SJSA1 (cell line): ENCODE measurements around the gene SH3TC1. TPM values are rescaled to one million over a fixed set of nuclear protein-coding genes. Genes with fewer than 3 reads are reported as not detected.

Source experiments
- DNase-seq, 2 experiments: peaks; one replicate each; pipeline ENCODE4 v3.0.0-alpha.2; 2015 to 2020; ENCODE audit warnings: low spot score in 2 of 2, low read depth in 1 of 2
- H3K27ac ChIP-seq: fragments of 250-450 bp; sonication (Bioruptor Pico); 2 replicates; pipeline ENCODE4 v1.5.1; 2020; ENCODE audit warnings: mild to moderate bottlenecking, moderate library complexity
- H3K27me3 ChIP-seq: fragments of 250-450 bp; sonication (Bioruptor Pico); replicated peaks from 2 replicates; pipeline ENCODE4 v1.5.1; 2020; ENCODE audit warnings: mild to moderate bottlenecking, moderate library complexity
- H3K36me3 ChIP-seq: fragments of 250-450 bp; sonication (Bioruptor Pico); 2 replicates; pipeline ENCODE4 v1.5.1; 2020; ENCODE audit warnings: mild to moderate bottlenecking
- H3K4me1 ChIP-seq: fragments of 250-450 bp; sonication (Bioruptor Pico); replicated peaks from 2 replicates; pipeline ENCODE4 v1.6.1; 2021; ENCODE audit warnings: mild to moderate bottlenecking
- H3K4me3 ChIP-seq: fragments of 250-450 bp; sonication (Bioruptor Pico); 2 replicates; pipeline ENCODE4 v1.5.1; 2020; ENCODE audit warnings: mild to moderate bottlenecking
- H3K9me3 ChIP-seq: fragments of 250-450 bp; sonication (Bioruptor Pico); replicated peaks from 2 replicates; pipeline ENCODE4 v1.5.1; 2020; ENCODE audit warnings: mild to moderate bottlenecking
- total RNA-seq: library from RNA; depleted of rRNA; stranded (reverse); fragments of >200 nt; shearing (Covaris generic); gene quantifications from 2 replicates; pipeline ENCODE4 v1.2.3, GENCODE V29; 2014

SH3TC1 gene
- total RNA-seq, 1 experiment from 2014 or later, result 1.4 TPM

- H3K36me3 ChIP-seq, result no peaks in the 10 kb centered on the region
- H3K27me3 ChIP-seq, result no peaks in the 10 kb centered on the region
- peaks cover 15% of the 10 kb centered on the region for H3K4me1 ChIP-seq
- no peak overlapping the region for H3K27ac ChIP-seq
- peak in 1 of 2 experiments; percentile 44 for DNase-seq
- no peaks in the 10 kb centered on the region for H3K9me3 ChIP-seq
- no peak overlapping the region for H3K4me3 ChIP-seq
Measured at GRCh38 chr4:8192748-8193738, 6.0 kb upstream of the SH3TC1 start.

- Histone ChIP-seq H3K4me1 (peaks cover 26% of the 10 kb centered on the region), H3K9me3 (no peaks in the 10 kb centered on the region), H3K4me3 (no peak overlapping the region), H3K36me3 (no peaks in the 10 kb centered on the region), H3K27me3 (no peaks in the 10 kb centered on the region), H3K27ac (no peak overlapping the region)
- DNase-seq, result no peak
Measured at GRCh38 chr4:8194306-8195242, 4.5 kb upstream of the SH3TC1 start.

GRCh38 chr4:8195431-8195830, 3.7 kb upstream of the SH3TC1 start:
- no peak for DNase-seq
- Histone ChIP-seq H3K4me1 (peaks cover 30% of the 10 kb centered on the region), H3K27ac (no peak overlapping the region), H3K9me3 (no peaks in the 10 kb centered on the region), H3K27me3 (no peaks in the 10 kb centered on the region), H3K36me3 (no peaks in the 10 kb centered on the region), H3K4me3 (no peak overlapping the region)

GRCh38 chr4:8195841-8196458, 3.1 kb upstream of the SH3TC1 start:
- Histone ChIP-seq H3K36me3 (no peaks in the 10 kb centered on the region), H3K27me3 (no peaks in the 10 kb centered on the region), H3K4me3 (no peak overlapping the region), H3K4me1 (peaks cover 26% of the 10 kb centered on the region), H3K27ac (no peak overlapping the region), H3K9me3 (no peaks in the 10 kb centered on the region)
- no peak for DNase-seq

- Histone ChIP-seq H3K4me3 (no peak overlapping the region), H3K27ac (no peak overlapping the region), H3K4me1 (peaks cover 18% of the 10 kb centered on the region), H3K9me3 (no peaks in the 10 kb centered on the region), H3K27me3 (no peaks in the 10 kb centered on the region), H3K36me3 (no peaks in the 10 kb centered on the region)
- no peak for DNase-seq
Measured at GRCh38 chr4:8197521-8197920, 1.6 kb upstream of the SH3TC1 start.

- Histone ChIP-seq H3K27ac (no peak overlapping the region), H3K4me1 (peaks cover 18% of the 10 kb centered on the region), H3K36me3 (no peaks in the 10 kb centered on the region), H3K9me3 (no peaks in the 10 kb centered on the region), H3K4me3 (no peak overlapping the region), H3K27me3 (no peaks in the 10 kb centered on the region)
- no peak for DNase-seq
Measured at GRCh38 chr4:8198206-8198905, 734 bp upstream of the SH3TC1 start.

GRCh38 chr4:8199594-8200301, 658 bp downstream of the SH3TC1 start:
- Histone ChIP-seq H3K27ac (no peak overlapping the region), H3K36me3 (no peaks in the 10 kb centered on the region), H3K4me1 (peaks cover 18% of the 10 kb centered on the region), H3K9me3 (no peaks in the 10 kb centered on the region), H3K27me3 (no peaks in the 10 kb centered on the region), H3K4me3 (peak overlapping the region; percentile 31)
- no peak for DNase-seq

GRCh38 chr4:8200302-8200975, 1.3 kb downstream of the SH3TC1 start:
- no peak overlapping the region for H3K4me3 ChIP-seq
- no peaks in the 10 kb centered on the region for H3K9me3 ChIP-seq

GRCh38 chr4:8201321-8201781, 2.3 kb downstream of the SH3TC1 start:
- H3K9me3 ChIP-seq, result no peaks in the 10 kb centered on the region
- no peaks in the 10 kb centered on the region for H3K27me3 ChIP-seq
- no peak overlapping the region for H3K4me3 ChIP-seq
- no peak overlapping the region for H3K27ac ChIP-seq
- no peaks in the 10 kb centered on the region for H3K36me3 ChIP-seq
- no peak for DNase-seq
- peaks cover 18% of the 10 kb centered on the region for H3K4me1 ChIP-seq

More at GRCh38 chr4:8200302-8200975, 1.3 kb downstream of the SH3TC1 start:
- DNase-seq, result no peak
- Histone ChIP-seq H3K4me1 (peaks cover 18% of the 10 kb centered on the region), H3K27me3 (no peaks in the 10 kb centered on the region), H3K27ac (no peak overlapping the region), H3K36me3 (no peaks in the 10 kb centered on the region)

GRCh38 chr4:8202108-8203051, 3.3 kb downstream of the SH3TC1 start:
- no peaks in the 10 kb centered on the region for H3K9me3 ChIP-seq

GRCh38 chr4:8203052-8203401, 3.9 kb downstream of the SH3TC1 start:
- no peaks in the 10 kb centered on the region for H3K27me3 ChIP-seq
- peaks cover 18% of the 10 kb centered on the region for H3K4me1 ChIP-seq
- H3K9me3 ChIP-seq, result no peaks in the 10 kb centered on the region
- DNase-seq, result no peak
- no peak overlapping the region for H3K4me3 ChIP-seq
- no peak overlapping the region for H3K27ac ChIP-seq
- H3K36me3 ChIP-seq, result no peaks in the 10 kb centered on the region

More at GRCh38 chr4:8202108-8203051, 3.3 kb downstream of the SH3TC1 start:
- Histone ChIP-seq H3K27me3 (no peaks in the 10 kb centered on the region), H3K4me1 (peaks cover 18% of the 10 kb centered on the region), H3K4me3 (no peak overlapping the region), H3K36me3 (no peaks in the 10 kb centered on the region), H3K27ac (no peak overlapping the region)
- DNase-seq, result no peak
